Neuronal stem cell (in vitro differentiated cells): Measurements from ENCODE around the gene PTGES3.

ENCODE experiments used
- DNase-seq: peaks from one replicate; pipeline ENCODE4 v3.0.0-alpha.2; 2013; ENCODE audit warnings: low spot score
- H2AFZ ChIP-seq: one replicate; pipeline ENCODE4 v1.6.1; 2013; ENCODE audit warnings: mild to moderate bottlenecking, low read length, inconsistent platforms
- H2AK5ac ChIP-seq: 2 replicates; pipeline ENCODE4 v1.6.1; 2013; ENCODE audit warnings: low read depth, mild to moderate bottlenecking, inconsistent platforms, low read length, moderate library complexity, mixed read lengths
- H2BK120ac ChIP-seq: 2 replicates; pipeline ENCODE4 v1.6.1; 2013; ENCODE audit warnings: low read depth, mild to moderate bottlenecking, inconsistent platforms, low read length, moderate library complexity, mixed read lengths
- H2BK12ac ChIP-seq: one replicate; pipeline ENCODE4 v1.6.1; 2013; ENCODE audit warnings: low read length, inconsistent platforms
- H2BK15ac ChIP-seq: 2 replicates; pipeline ENCODE4 v1.6.1; 2013; ENCODE audit warnings: mild to moderate bottlenecking, low read length, inconsistent platforms, mixed read lengths
- H2BK5ac ChIP-seq: one replicate; pipeline ENCODE4 v1.6.1; 2013; ENCODE audit warnings: inconsistent platforms, mild to moderate bottlenecking, low read length, moderate library complexity
- H3K14ac ChIP-seq: one replicate; pipeline ENCODE4 v1.6.1; 2013; ENCODE audit warnings: low read length, inconsistent platforms
- H3K18ac ChIP-seq: 2 replicates; pipeline ENCODE4 v1.6.1; 2013; ENCODE audit warnings: low read length, inconsistent platforms
- H3K23ac ChIP-seq: 2 replicates; pipeline ENCODE4 v1.6.1; 2013; ENCODE audit warnings: low read depth, mild to moderate bottlenecking, mixed read lengths, low read length, inconsistent platforms; ENCODE audit not compliant: poor library complexity
- H3K27ac ChIP-seq: replicated peaks from 3 replicates; pipeline ENCODE4 v1.5.1; 2013; ENCODE audit warnings: low read length, inconsistent platforms
- H3K27me3 ChIP-seq, 3 experiments: 2 replicates each; pipeline ENCODE4 v1.6.1; 2013; ENCODE audit warnings: low read length in 3 of 3, mild to moderate bottlenecking in 2 of 3, inconsistent platforms in 1 of 3, low read depth in 1 of 3, mixed read lengths in 1 of 3, moderate library complexity in 1 of 3; ENCODE audit not compliant: control insufficient read depth in 3 of 3, insufficient read depth in 3 of 3
- H3K36me3 ChIP-seq, 2 donors: replicated peaks in 1 of 2; 2 replicates each; pipeline ENCODE4 v1.6.1; 2013; ENCODE audit warnings: low read length in 2 of 2; ENCODE audit not compliant: control insufficient read depth in 2 of 2, insufficient read depth in 2 of 2
- H3K4ac ChIP-seq: 2 replicates; pipeline ENCODE4 v1.6.1; 2013; ENCODE audit warnings: inconsistent platforms, mild to moderate bottlenecking, low read length, moderate library complexity
- H3K4me1 ChIP-seq, 2 donors: 1 replicate in 1 of 2; 2 replicates in 1 of 2; pipeline ENCODE4 v1.6.1; 2013; ENCODE audit warnings: low read length in 2 of 2, low read depth in 1 of 2; ENCODE audit not compliant: control insufficient read depth in 2 of 2, insufficient read depth in 1 of 2
- H3K4me2 ChIP-seq: one replicate; pipeline ENCODE4 v1.6.1; 2013; ENCODE audit warnings: mild to moderate bottlenecking, low read length, inconsistent platforms; ENCODE audit not compliant: insufficient read depth, poor library complexity, severe bottlenecking
- H3K4me3 ChIP-seq, 2 donors: 2 replicates each; pipeline ENCODE4 v1.5.1; 2013; ENCODE audit warnings: low read length in 2 of 2, mild to moderate bottlenecking in 2 of 2, inconsistent platforms in 1 of 2, moderate library complexity in 1 of 2
- H3K79me1 ChIP-seq: one replicate; pipeline ENCODE4 v1.6.1; 2013; ENCODE audit warnings: low read depth, mild to moderate bottlenecking, inconsistent platforms, low read length, moderate library complexity
- H3K9ac ChIP-seq: one replicate; pipeline ENCODE4 v1.6.1; 2013; ENCODE audit warnings: mild to moderate bottlenecking, low read depth, low read length, inconsistent platforms; ENCODE audit not compliant: poor library complexity
- H3K9me3 ChIP-seq, 2 donors: replicated peaks in 1 of 2; 2 replicates each; pipeline versions ENCODE3 to v1.6.1; 2013; ENCODE audit warnings: low read length in 2 of 2, mild to moderate bottlenecking in 2 of 2, inconsistent platforms in 1 of 2, low read depth in 1 of 2, mixed read lengths in 1 of 2, moderate library complexity in 1 of 2; ENCODE audit not compliant: control insufficient read depth in 2 of 2, insufficient read depth in 1 of 2
- H4K8ac ChIP-seq: one replicate; pipeline ENCODE4 v1.6.1; 2013; ENCODE audit warnings: low read depth, mild to moderate bottlenecking, inconsistent platforms, low read length, moderate library complexity
- H4K91ac ChIP-seq: one replicate; pipeline ENCODE4 v1.6.1; 2013; ENCODE audit warnings: low read length, low read depth, mild to moderate bottlenecking, inconsistent platforms; ENCODE audit not compliant: poor library complexity
- WGBS, 2 donors: extraction: QIAGEN DNeasy Blood & Tissue Kit; methylation state at CpG; one replicate each; pipeline ENCODE4 v1.1.7; 2013; ENCODE audit warnings: missing lambda C conversion rate in 2 of 2, mixed read lengths in 1 of 2; ENCODE audit not compliant: insufficient read length in 2 of 2, insufficient replicate concordance in 1 of 2; ENCODE audit errors: extremely low coverage in 2 of 2; 5-methylcytosine and 5-hydroxymethylcytosine counted together

Gene PTGES3

DNA sequence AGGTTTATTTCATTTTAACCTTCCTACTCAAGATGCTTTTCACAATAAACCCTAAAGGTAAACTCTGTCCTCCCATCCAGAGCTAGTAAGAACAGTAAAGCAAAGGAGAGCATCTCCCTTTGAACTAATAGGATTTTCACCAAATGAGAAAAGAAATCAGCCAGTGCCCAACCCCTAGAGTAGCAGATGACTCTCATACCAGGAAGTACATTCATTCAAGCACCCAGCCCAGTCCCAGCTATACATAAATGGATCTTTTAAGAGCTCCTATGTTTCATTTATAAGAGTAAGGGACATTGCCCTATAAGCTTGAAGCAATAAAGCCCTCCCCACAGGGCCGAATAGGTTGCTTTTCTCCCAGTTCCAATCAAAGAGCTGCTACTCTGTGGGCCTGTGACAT, 65.5 kb downstream of the PTGES3 start:
- Histone ChIP-seq H2BK12ac (no peak overlapping the region), H3K18ac (no peak overlapping the region), H2AFZ (no peak overlapping the region), H3K4ac (no peak overlapping the region), H2BK15ac (no peak overlapping the region), H3K36me3 (peaks cover 2 to 81% of the 10 kb centered on the region in 2 donors), H2BK5ac (no peak overlapping the region), H2AK5ac (no peak overlapping the region), H3K9ac (no peak overlapping the region), H3K14ac (no peak overlapping the region), H3K9me3 (no peaks in the 10 kb centered on the region), H4K91ac (no peak overlapping the region), H3K4me1 (peaks cover 0 to 2% of the 10 kb centered on the region in 2 donors), H3K79me1 (peaks cover 7% of the 10 kb centered on the region), H3K4me3 (no peak overlapping the region), H3K27me3 (no peaks in the 10 kb centered on the region), H3K27ac (no peak overlapping the region), H2BK120ac (no peak overlapping the region), H3K4me2 (no peak overlapping the region), H3K23ac (no peak overlapping the region), H4K8ac (no peak overlapping the region)
- DNase-seq: no peak
- WGBS, 2 donors: no CpG with 5 or more reads among the region's 1 CpG

DNA sequence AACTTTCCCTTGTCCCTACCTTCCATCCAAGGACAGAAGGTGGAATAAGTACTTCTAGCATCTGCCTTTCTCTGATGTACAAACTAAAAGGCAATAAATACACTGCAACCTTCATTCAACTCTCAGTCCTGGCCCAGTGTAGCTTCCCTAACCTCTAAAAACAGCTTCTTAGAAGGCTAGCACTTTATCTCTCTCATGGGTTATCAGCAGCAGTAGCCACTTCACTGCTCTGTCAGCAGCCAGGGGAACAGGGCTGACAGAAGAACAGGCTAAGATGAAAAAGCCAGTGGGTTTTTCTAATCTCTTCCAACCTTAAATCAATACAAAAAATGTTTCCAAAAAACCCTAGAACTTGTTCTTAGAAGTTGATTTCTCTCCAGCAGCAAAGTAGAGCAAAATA, 71.2 kb downstream of the PTGES3 start:
- Histone ChIP-seq H3K18ac (no peak overlapping the region), H3K36me3 (peaks cover 46 to 97% of the 10 kb centered on the region in 2 donors), H2BK12ac (no peak overlapping the region), H3K4ac (no peak overlapping the region), H3K4me2 (no peak overlapping the region), H2AK5ac (no peak overlapping the region), H4K8ac (no peak overlapping the region), H2AFZ (no peak overlapping the region), H2BK5ac (no peak overlapping the region), H2BK120ac (no peak overlapping the region), H3K14ac (no peak overlapping the region), H3K4me3 (no peak overlapping the region), H3K23ac (no peak overlapping the region), H4K91ac (no peak overlapping the region), H3K27ac (no peak overlapping the region), H3K9ac (no peak overlapping the region), H2BK15ac (no peak overlapping the region), H3K9me3 (no peaks in the 10 kb centered on the region), H3K79me1 (peaks cover 4% of the 10 kb centered on the region), H3K4me1 (no peaks in the 10 kb centered on the region), H3K27me3 (no peaks in the 10 kb centered on the region)
- DNase-seq: no peak

DNA sequence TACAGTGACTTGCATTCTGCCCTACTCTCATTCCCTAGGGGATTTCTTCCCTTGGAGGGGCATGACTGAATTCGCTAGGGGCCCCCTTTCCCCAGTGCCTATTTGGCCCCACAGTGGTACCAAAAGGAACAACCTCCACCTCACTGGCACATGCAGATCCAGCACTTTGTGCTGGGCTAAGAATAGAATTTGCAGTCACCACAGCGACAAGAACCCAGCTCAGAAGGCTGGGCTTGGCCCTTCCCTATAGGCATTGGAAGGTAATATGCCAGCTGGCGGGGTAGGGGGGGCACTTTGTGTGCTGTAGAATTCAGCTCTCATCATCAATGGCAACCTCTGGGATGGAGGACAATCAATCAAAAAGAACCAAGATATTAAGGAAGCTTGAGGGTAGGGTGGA, 71.8 kb downstream of the PTGES3 start:
- Histone ChIP-seq H2AFZ (no peak overlapping the region), H3K18ac (no peak overlapping the region), H3K4ac (no peak overlapping the region), H2BK5ac (no peak overlapping the region), H2AK5ac (no peak overlapping the region), H3K4me3 (no peak overlapping the region), H2BK15ac (no peak overlapping the region), H4K91ac (no peak overlapping the region), H3K14ac (no peak overlapping the region), H3K23ac (no peak overlapping the region), H3K27me3 (no peaks in the 10 kb centered on the region), H2BK120ac (no peak overlapping the region), H3K36me3 (peaks cover 53 to 99% of the 10 kb centered on the region in 2 donors), H3K79me1 (peaks cover 4% of the 10 kb centered on the region), H3K9me3 (no peaks in the 10 kb centered on the region), H2BK12ac (no peak overlapping the region), H3K4me1 (no peaks in the 10 kb centered on the region), H4K8ac (no peak overlapping the region), H3K9ac (no peak overlapping the region), H3K4me2 (no peak overlapping the region), H3K27ac (no peak overlapping the region)
- WGBS, 2 donors: no CpG with 5 or more reads among the region's 3 CpGs
- no peak for DNase-seq

DNA sequence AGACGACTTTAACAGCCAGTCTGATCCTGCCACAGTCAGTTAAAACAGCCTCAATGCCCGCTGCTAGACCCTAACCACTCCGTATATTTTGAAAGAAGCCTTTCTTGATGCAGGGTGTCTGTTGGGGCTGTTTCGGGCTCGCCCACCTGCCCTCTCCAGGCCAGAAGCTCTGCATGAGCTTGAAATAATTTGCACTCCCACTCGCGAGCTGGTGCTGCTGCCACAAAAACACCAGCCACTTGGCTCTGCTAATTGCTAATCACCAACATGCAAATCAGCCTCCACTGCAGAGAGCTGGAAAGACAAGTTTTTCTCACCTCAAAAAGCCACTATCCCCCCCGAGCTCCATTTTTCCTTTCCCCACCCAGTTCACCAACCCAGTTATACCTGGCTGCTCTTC, 73.5 kb downstream of the PTGES3 start:
- no peak overlapping the region for H2AK5ac ChIP-seq
- no peak overlapping the region for H2BK120ac ChIP-seq
- H3K36me3 ChIP-seq: peaks cover 68 to 99% of the 10 kb centered on the region in 2 donors
- no peak overlapping the region for H2BK15ac ChIP-seq
- no peaks in the 10 kb centered on the region for H3K4me1 ChIP-seq
- no CpG with 5 or more reads among the region's 8 CpGs for WGBS, 2 donors
- no peak overlapping the region for H3K4ac ChIP-seq
- H3K27me3 ChIP-seq: no peaks in the 10 kb centered on the region
- no peak overlapping the region for H2BK12ac ChIP-seq
- no peak overlapping the region for H3K4me3 ChIP-seq
- H3K14ac ChIP-seq: no peak overlapping the region
- no peak overlapping the region for H4K91ac ChIP-seq
- H3K18ac ChIP-seq: no peak overlapping the region
- H3K9me3 ChIP-seq: no peaks in the 10 kb centered on the region
- H4K8ac ChIP-seq: no peak overlapping the region
- H3K23ac ChIP-seq: no peak overlapping the region
- no peak overlapping the region for H3K4me2 ChIP-seq
- no peak for DNase-seq
- H3K27ac ChIP-seq: no peak overlapping the region
- no peak overlapping the region for H2AFZ ChIP-seq
- peaks cover 4% of the 10 kb centered on the region for H3K79me1 ChIP-seq
- H2BK5ac ChIP-seq: no peak overlapping the region
- no peak overlapping the region for H3K9ac ChIP-seq
